CD4-positive, alpha-beta T cell (primary cell): ENCODE results near the gene PLEK. TPM values are rescaled to one million over a fixed set of nuclear protein-coding genes. Genes with fewer than 3 reads are reported as not detected.
"Not testable (repeated sequence)": the region's sequence is repeated elsewhere in the genome, so short reads cannot be mapped to it uniquely, and the experiment has no call there.

Experiments
- ATAC-seq: fragments of 200-7000 bp; cut with Tn5 transposase; one replicate; pipeline ENCODE4 v1.10.0; 2022; ENCODE audit warnings: mild to moderate bottlenecking; ENCODE audit not compliant: poor library complexity
- CTCF ChIA-PET: fragments of 350-600 bp; sonication (Branson Sonifier 250); formaldehyde crosslinking; loops from one replicate; lab custom pipeline; 2021; ENCODE audit warnings: antibody characterized with exemption, inconsistent platforms; lab: Charles Lee
- POLR2A ChIA-PET: fragments of 350-600 bp; sonication (Branson Sonifier 250); formaldehyde crosslinking; loops from one replicate; lab custom pipeline; 2021; ENCODE audit warnings: antibody characterized with exemption, inconsistent platforms; lab: Charles Lee
- DNase-seq, 14 experiments: peaks; one replicate each; pipeline ENCODE4 v3.0.0-alpha.2; 2013 to 2020; ENCODE audit warnings: mixed read lengths in 2 of 14
- H3K27ac ChIP-seq, 2 donors: one replicate each; pipeline versions ENCODE4 v1.5.1 to v1.7.0; 2013; ENCODE audit warnings: low read length in 2 of 2, low read depth in 1 of 2, mild to moderate bottlenecking in 1 of 2
- H3K27me3 ChIP-seq, 2 experiments: 1 replicate in 1 of 2; 2 replicates in 1 of 2; pipeline versions ENCODE4 v1.6.1 to v1.7.0; 2013; ENCODE audit warnings: low read length in 2 of 2, control low read depth in 1 of 2, mild to moderate bottlenecking in 1 of 2, moderate library complexity in 1 of 2; ENCODE audit not compliant: insufficient read depth in 2 of 2, control insufficient read depth in 1 of 2
- H3K36me3 ChIP-seq: one replicate; pipeline ENCODE4 v1.6.1; 2013; ENCODE audit warnings: low read length, control low read depth; ENCODE audit not compliant: insufficient read depth
- H3K4me1 ChIP-seq: one replicate; pipeline ENCODE4 v1.6.1; 2013; ENCODE audit warnings: low read length, control low read depth; ENCODE audit not compliant: insufficient read depth
- H3K4me3 ChIP-seq: one replicate; pipeline ENCODE4 v1.5.1; 2013; ENCODE audit warnings: mild to moderate bottlenecking, low read length, moderate library complexity
- H3K9me3 ChIP-seq, 2 experiments: 1 replicate in 1 of 2; 2 replicates in 1 of 2; pipeline versions ENCODE4 v1.6.1 to v1.7.0; 2013; ENCODE audit warnings: low read length in 2 of 2, mild to moderate bottlenecking in 2 of 2, control low read depth in 1 of 2, moderate library complexity in 1 of 2; ENCODE audit not compliant: control insufficient read depth in 1 of 2, insufficient read depth in 1 of 2
- H3K27ac Mint-ChIP-seq: one replicate; pipeline ENCODE4 v1.8.0; 2020; ENCODE audit warnings: mixed read lengths
- H3K27me3 Mint-ChIP-seq: one replicate; pipeline ENCODE4 v1.8.0; 2021; ENCODE audit warnings: mixed read lengths
- H3K36me3 Mint-ChIP-seq: one replicate; pipeline ENCODE4 v1.8.0; 2021; ENCODE audit warnings: low read depth, mixed read lengths
- H3K4me1 Mint-ChIP-seq: one replicate; pipeline ENCODE4 v1.8.0; 2021; ENCODE audit warnings: low read depth, mixed read lengths
- H3K4me3 Mint-ChIP-seq: one replicate; pipeline ENCODE4 v1.8.0; 2020; ENCODE audit warnings: mild to moderate bottlenecking, mixed read lengths
- H3K9me3 Mint-ChIP-seq: one replicate; pipeline ENCODE4 v1.8.0; 2020; ENCODE audit warnings: mixed read lengths
- intact Hi-C, 2 experiments: fragments of 100-400 bp; cut with DNase I in 1 of 2; cut with micrococcal nuclease in 1 of 2; formaldehyde crosslinking; loops; one replicate each; pipeline versions ENCODE4 v1.15.1 to v1.9.0; 2023 to 2025; cut with DNase I, micrococcal nuclease
- total RNA-seq, 174 experiments: library from RNA in 2 of 174; stranded (reverse) in 2 of 174; gene quantifications; one replicate each; pipeline ENCODE4 v1.2.3 and lab custom pipeline; 2021 to 2026
- TF ChIP-seq, protein P1 (sequence below): fragments of 200-600 bp; IDR thresholded peaks from one replicate; pipeline ENCODE4 v1.8.0; 2022; ENCODE audit warnings: antibody characterized with exemption, mild to moderate bottlenecking

Gene PLEK
- total RNA-seq, 2 experiments from 2014 or later = 5.3 to 6.3 TPM

DNA sequence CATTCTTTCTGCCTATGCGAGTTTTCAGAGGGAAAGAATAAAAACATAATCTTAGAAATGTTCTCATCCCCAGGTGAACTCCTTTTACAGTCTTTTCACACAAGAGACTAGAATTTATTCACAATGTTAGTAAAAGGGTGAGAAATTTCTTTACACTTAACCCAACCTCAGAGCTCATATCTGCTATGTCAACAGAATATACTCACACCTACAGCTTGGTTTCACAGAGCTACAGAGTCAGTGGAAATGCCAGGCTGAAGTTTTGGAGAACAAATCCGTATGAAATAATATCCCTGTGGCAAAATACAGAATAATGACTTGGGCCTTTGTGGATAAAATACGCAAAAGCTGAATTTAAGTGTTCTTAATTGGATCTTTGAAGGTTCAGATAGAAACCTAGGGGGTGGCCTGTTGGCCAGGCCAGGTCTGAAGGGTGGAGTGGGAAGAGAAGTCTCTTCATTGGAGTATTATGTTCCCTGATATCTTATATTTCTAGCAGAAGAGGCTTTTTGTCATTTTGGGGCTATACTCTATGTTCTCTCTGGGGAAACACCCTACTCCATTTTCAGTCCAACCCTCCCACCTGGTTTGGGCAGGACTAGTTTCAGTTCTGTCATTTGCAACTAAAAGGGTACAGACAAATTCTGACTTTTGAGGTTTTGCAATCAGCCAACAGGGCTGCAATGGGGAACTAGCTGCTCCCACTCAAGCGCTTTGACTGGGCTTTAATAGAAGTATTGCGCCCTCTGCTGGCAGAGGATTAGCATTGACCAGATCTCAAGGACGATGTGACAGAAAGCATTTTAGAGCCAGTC is 76.3 kb downstream of the PLEK start:
- Histone ChIP-seq H3K4me1 (peaks cover 9% of the 10 kb centered on the region), H3K9me3 (no peaks in the 10 kb centered on the region), H3K27me3 (no peaks in the 10 kb centered on the region), H3K27ac (peak overlapping the region in 1 of 2 donors; percentile 26), H3K36me3 (no peaks in the 10 kb centered on the region), H3K4me3 (no peak overlapping the region)
- H3K27me3 Mint-ChIP-seq = no peaks in the 10 kb centered on the region
- intact Hi-C loops = loop anchor here (1.0 to 5.0 kb wide), 4 partner anchors 79 to 319 kb away; no protein-coding TSS in a partner anchor
- ChIA-PET CTCF (interaction anchor here (0.6 to 1.5 kb wide), 17 partner anchors 11 to 493 kb away, joined by 3 to 8 read pairs (median 3); no protein-coding TSS in a partner anchor), POLR2A (interaction anchor here (0.7 to 1.1 kb wide), 3 partner anchors 17 to 26 kb away, joined by 3 to 4 read pairs (median 4); partner anchors contain the start of genes APLF and FBXO48)
- H3K4me1 Mint-ChIP-seq = peaks cover 8% of the 10 kb centered on the region
- H3K9me3 Mint-ChIP-seq = no peaks in the 10 kb centered on the region
- H3K27ac Mint-ChIP-seq = peak overlapping the region; percentile 38
- no peaks in the 10 kb centered on the region for H3K36me3 Mint-ChIP-seq
- DNase-seq (peak; percentile 52 to 92 (median 70)), ATAC-seq (peak; percentile 96)
- H3K4me3 Mint-ChIP-seq = no peak overlapping the region
- TF ChIP-seq, protein P1, sequence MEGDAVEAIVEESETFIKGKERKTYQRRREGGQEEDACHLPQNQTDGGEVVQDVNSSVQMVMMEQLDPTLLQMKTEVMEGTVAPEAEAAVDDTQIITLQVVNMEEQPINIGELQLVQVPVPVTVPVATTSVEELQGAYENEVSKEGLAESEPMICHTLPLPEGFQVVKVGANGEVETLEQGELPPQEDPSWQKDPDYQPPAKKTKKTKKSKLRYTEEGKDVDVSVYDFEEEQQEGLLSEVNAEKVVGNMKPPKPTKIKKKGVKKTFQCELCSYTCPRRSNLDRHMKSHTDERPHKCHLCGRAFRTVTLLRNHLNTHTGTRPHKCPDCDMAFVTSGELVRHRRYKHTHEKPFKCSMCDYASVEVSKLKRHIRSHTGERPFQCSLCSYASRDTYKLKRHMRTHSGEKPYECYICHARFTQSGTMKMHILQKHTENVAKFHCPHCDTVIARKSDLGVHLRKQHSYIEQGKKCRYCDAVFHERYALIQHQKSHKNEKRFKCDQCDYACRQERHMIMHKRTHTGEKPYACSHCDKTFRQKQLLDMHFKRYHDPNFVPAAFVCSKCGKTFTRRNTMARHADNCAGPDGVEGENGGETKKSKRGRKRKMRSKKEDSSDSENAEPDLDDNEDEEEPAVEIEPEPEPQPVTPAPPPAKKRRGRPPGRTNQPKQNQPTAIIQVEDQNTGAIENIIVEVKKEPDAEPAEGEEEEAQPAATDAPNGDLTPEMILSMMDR = peak; percentile 97

DNA sequence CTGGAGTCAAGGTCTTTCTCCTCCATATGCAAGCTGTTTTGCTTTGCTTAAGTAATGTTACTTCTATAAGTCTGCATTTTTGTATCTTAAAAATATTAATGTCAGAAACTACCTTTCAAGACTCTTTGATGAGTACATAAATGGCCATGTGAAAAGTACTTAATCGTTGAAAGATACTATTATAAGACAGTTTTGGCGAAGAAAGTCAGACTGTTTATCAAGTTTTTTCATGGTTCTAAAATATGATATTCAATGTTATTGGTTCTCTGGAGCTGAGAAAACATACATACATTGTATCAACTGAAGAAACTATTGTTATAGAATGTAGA is 76.9 kb downstream of the PLEK start:
- Mint-ChIP-seq H3K9me3 (no peaks in the 10 kb centered on the region), H3K4me3 (no peak overlapping the region), H3K27ac (no peak overlapping the region), H3K36me3 (no peaks in the 10 kb centered on the region), H3K27me3 (no peaks in the 10 kb centered on the region), H3K4me1 (peaks cover 8% of the 10 kb centered on the region)
- intact Hi-C loops = loop anchor here (1.0 to 5.0 kb wide), 4 partner anchors 80 to 320 kb away; no protein-coding TSS in a partner anchor
- Histone ChIP-seq H3K27me3 (no peaks in the 10 kb centered on the region), H3K9me3 (peaks cover 0 to under 1% of the 10 kb centered on the region in 2 experiments), H3K4me1 (peaks cover 9% of the 10 kb centered on the region), H3K4me3 (no peak overlapping the region), H3K27ac (no peak overlapping the region), H3K36me3 (no peaks in the 10 kb centered on the region)
- CTCF ChIA-PET = interaction anchor here (0.7 to 1.5 kb wide), 15 partner anchors 11 to 493 kb away, joined by 3 to 8 read pairs (median 3); no protein-coding TSS in a partner anchor
- POLR2A ChIA-PET = interaction anchor here (0.7 to 1.1 kb wide), 2 partner anchors 17 to 23 kb away, joined by 4 read pairs; no protein-coding TSS in a partner anchor
- DNase-seq = no peak
- TF ChIP-seq, protein P1 = peak; percentile 36
- no peak for ATAC-seq

DNA sequence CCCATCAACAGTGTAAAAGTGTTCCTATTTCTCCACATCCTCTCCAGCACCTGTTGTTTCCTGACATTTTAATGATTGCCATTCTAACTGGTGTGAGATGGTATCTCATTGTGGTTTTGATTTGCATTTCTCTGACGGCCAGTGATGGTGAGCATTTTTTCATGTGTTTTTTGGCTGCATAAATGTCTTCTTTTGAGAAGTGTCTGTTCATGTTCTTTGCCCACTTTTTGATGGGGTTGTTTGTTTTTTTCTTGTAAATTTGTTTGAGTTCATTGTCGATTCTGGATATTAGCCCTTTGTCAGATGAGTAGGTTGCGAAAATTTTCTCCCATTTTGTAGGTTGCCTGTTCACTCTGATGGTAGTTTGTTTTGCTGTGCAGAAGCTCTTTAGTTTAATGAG is 81.3 kb downstream of the PLEK start:
- intact Hi-C loops, H3K36me3 Mint-ChIP-seq, H3K9me3 Mint-ChIP-seq, H3K4me3 Mint-ChIP-seq, H3K27ac Mint-ChIP-seq, H3K36me3 ChIP-seq, ATAC-seq, H3K27ac ChIP-seq, H3K27me3 ChIP-seq, H3K4me1 ChIP-seq, DNase-seq, POLR2A ChIA-PET, H3K4me3 ChIP-seq, H3K27me3 Mint-ChIP-seq, H3K4me1 Mint-ChIP-seq: not testable (repeated sequence)
- peaks cover 0 to 23% of the 10 kb centered on the region in 2 experiments for H3K9me3 ChIP-seq
- CTCF ChIA-PET = interaction anchor here (0.8 kb wide), 1 partner anchor 8 kb away, joined by 3 read pairs; no protein-coding TSS in a partner anchor

Other genes with a start within 250 kb of the PLEK start
- gene PNO1, start 207.4 kb upstream of the PLEK start, total RNA-seq = 10 to 100 TPM; 27.1 to 29.5 TPM
- 10 to 100 TPM; 69.8 to 70.3 TPM for gene PPP3R1, start 112.8 kb upstream of the PLEK start, total RNA-seq
- gene CNRIP1, start 45.3 kb upstream of the PLEK start, total RNA-seq = not detected
- under 1 TPM; 0.44 to 0.50 TPM for gene FBXO48, start 102.0 kb downstream of the PLEK start, total RNA-seq
- gene APLF, start 102.3 kb downstream of the PLEK start, total RNA-seq = 1 to 10 TPM; 4.1 to 4.3 TPM